GM19395 (cell line): ENCODE data around the gene RCC1.
A peak's percentile ranks its signal among the peaks of the same experiment; 100 is the strongest.
"Not testable (repeated sequence)": the region's sequence is repeated elsewhere in the genome, so short reads cannot be mapped to it uniquely, and the experiment has no call there.

Experiments
- ATAC-seq: cut with Tn5 transposase; IDR thresholded peaks from one replicate; pipeline ENCODE4 v1.9.1; 2021; ENCODE audit warnings: mild to moderate bottlenecking, moderate library complexity; ENCODE audit not compliant: unreplicated experiment

RCC1 gene, protein sequence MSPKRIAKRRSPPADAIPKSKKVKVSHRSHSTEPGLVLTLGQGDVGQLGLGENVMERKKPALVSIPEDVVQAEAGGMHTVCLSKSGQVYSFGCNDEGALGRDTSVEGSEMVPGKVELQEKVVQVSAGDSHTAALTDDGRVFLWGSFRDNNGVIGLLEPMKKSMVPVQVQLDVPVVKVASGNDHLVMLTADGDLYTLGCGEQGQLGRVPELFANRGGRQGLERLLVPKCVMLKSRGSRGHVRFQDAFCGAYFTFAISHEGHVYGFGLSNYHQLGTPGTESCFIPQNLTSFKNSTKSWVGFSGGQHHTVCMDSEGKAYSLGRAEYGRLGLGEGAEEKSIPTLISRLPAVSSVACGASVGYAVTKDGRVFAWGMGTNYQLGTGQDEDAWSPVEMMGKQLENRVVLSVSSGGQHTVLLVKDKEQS

DNA sequence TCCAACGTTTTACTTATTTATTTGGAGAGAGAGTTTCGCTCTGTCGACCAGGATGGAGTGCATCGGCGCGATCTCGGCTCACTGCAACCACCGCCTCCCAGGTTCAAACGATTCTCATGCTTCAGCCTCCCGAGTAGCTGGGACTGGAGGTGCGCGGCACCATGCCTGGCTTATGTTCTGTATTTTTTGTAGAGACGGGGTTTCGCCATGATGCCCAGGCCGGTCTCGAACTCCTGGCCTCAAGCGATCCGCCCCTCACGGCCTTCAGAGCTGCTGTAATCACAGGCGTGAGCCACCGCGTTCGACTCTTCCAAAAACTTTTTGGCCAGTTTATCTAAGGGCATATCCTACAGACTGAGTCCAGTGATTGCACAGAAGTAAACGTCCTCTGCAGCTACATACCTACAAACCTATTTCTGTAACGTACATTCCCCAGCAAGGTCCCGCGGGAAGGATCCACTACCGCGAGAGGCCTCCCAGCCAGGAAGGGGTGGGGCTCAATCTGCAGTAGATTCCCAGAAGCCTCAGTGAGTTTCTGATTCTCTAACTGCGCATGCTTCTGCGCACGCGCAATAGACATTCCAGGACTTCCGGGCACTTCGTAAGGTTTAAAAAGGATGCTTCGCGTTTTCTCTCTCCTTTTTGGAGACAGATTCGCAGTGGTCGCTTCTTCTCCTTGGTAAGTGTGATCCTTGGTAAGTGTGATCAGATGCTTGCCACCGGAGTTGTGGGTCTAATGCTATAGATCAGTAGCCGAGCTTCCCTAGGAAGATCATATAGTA, at the start of gene RCC1:
RCC1 (plus strand) TSS at position 638 of the 782 bp plus-strand sequence. CDS start 23,824 bp downstream, outside the sequence.
- peak; percentile 70 for ATAC-seq

DNA sequence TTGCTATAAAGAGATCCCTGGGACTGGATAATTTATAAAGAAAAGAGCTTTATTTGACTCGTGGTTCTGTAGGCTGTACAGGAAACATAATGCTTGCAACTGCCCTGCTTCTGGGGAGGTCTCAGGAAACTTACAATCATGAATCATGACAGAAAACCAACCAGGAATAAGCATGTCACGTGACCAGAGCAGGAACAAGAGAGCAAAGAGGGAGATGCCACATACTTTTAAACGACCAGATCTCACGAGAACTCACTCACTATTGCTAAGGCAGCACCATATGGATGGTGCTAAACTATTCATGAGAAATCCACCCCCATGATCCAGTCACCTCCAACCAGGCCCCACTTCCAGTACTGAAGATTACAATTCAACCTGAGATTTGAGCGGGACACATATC, 49.8 kb upstream of the RCC1 start:
- no peak for ATAC-seq

- no peak for ATAC-seq
Observed at GRCh38 chr1:28457678-28458077, 48.2 kb upstream of the RCC1 start.

DNA sequence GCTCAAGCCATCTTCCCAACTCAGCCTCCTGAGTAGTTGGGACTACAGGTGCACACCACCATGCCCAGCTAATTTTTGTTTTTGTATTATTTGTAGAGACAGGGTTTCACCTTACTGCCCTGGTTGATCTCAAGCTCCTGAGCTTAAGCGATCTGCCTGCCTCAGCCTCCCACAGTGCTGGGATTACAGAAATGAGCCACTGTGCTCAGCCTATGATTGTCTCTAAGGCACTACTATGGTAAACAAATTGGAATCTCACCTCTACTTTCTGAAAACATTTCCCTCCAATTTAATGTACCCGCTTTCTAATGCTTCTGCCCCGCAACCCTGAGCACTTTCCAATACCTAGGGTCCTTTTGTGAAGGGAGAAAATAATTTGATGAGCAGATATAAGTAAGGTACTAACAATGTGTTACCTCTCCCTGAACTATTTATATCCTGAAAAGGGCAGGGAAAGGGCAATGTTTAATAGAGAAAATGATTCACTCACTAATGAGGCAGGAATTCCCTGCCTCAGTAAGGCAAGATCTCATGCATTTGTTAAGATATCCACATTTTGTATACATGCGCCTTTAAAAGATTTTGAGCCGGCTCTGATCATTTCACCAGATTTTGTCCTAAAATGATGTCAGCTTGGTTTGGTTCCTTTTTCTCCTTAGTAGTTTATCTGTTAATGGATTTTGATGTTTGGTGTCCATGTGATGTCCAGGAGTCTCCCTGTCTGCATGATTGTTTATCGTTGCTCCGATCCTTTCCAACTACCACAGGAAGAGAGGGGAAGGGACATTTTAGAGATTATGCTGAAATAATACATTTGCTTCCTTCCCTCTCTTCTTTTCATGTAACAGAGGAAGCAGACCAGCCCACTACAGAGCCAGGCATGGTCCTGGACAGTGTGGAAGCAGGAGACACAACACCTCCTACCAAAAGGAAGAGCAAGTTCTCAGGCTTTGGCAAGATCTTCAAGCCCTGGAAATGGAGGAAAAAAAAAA, 47.3 kb upstream of the RCC1 start:
- no peak for ATAC-seq

DNA sequence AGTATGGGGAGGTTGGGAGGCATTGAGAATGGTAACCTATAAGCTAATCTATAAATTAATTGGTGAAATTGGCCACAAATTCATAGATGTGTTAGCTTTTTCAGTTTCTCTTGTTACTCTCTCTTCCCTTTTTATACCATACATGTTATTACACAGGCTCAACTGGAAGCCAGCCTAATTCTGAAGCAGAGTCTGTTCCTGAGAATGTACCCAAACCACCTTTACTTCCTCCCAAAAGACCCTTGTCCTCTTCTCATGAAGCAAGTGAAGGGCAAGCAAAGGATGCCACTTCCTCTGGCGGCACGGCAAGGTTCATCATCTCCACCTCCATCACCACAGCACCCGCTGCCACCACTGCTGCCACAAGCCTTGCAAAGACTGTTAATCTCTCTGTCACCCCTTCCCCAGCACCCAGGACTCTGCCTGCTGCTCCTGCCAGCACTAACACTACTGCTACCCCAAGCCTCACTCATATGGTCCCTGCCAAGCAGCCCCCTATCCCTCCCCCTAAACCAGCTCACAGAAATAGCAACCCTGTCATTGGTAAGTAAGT, 39.5 kb upstream of the RCC1 start:
- ATAC-seq: no peak

GRCh38 chr1:28470146-28470545, 35.7 kb upstream of the RCC1 start:
- no peak for ATAC-seq

DNA sequence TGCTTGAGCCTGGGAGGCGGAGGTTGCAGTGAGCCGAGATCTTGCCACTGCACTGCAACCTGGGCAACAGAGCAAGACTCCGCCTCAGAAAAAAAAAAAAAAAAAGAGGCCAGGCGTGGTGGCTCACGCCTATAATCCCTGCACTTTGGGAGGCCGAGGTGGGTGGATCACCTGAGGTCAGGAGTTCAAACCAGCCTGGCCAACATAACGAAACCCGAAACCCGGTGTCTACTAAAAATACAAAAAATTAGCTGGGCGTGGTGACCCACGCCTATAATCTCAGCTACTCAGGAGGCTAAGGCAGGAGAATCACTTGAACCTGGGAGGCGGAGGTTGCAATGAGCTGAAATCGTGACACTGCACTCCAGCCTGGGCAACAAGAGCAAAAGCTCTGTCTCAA, 26.3 kb upstream of the RCC1 start:
- ATAC-seq: not testable (repeated sequence)

DNA sequence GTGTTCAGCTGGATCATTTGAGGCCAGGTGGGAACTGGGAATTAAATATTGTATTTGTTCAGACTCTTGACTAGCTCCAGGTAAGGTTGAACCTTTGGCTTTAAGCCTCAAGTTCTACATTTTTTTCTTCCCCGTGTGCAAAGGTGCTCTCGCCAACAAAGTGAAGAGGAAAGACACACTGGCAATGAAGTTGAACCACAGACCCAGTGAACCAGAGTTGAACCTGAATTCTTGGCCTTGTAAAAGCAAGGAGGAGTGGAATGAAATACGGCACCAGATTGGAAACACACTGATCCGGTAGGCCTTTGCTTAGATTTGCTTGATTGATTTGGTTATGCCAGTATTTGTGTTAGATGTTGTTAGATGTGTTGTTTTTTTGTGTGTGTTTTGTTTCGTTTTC, 25.5 kb upstream of the RCC1 start:
- ATAC-seq: no peak

DNA sequence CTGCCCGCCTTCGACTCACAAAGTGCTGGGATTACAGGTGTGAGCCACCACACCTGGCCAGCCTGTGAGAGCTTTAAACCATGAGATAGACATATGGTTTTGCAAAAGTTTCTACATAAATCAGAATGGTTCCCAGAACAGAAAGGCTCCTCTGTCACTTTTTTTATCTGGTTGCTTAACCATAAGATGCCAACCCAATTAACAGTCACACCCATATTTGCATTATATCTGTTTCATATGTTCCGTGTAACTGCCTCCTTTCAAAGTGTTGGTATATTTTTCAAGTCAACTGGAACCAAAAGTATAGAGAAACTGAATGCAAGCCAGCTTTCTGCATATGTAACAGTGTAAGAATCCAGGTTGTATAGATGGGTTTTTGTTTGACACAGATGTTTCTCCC, 23.7 kb upstream of the RCC1 start:
- no peak for ATAC-seq

DNA sequence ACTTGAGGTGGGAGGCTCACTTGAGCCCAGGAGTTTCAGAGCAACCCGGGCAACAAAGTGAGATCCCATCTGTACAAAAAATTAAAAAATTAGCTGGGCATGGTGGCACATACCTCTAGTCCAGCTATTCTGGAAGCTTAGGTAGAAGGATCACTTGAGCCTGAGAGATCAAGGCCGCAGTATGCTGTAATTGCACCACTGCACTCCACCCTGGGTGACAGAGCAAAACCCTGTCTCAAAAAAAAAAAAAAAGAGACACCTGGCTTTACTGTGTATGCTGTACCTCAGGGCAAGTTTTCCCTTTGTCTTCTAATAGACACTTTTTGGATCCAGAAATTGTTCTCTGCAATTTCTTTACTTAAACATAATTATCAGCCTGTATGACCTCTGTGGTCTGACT, 23.1 kb upstream of the RCC1 start:
- no peak for ATAC-seq

- no peak for ATAC-seq
Observed at GRCh38 chr1:28494737-28495136, 11.1 kb upstream of the RCC1 start.

DNA sequence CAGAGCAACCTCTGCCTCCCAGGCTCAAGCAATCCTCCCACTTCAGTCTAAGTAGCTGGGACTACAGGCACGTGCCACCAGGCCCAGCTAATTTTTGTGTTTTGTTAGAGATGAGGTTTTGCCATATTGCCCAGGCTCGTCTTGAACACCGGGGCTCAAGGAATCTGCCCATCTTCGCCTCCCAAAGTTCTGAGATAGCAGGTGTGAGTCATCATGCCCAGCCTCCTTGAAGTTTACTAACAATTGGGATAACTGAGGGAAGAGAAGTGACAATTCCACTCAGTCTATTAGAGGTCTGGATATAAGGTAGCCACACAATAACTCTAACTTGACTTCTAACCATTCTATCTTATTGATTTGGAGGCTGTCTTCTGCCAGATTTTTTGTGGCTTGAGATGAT, 6.3 kb upstream of the RCC1 start:
- no peak for ATAC-seq

DNA sequence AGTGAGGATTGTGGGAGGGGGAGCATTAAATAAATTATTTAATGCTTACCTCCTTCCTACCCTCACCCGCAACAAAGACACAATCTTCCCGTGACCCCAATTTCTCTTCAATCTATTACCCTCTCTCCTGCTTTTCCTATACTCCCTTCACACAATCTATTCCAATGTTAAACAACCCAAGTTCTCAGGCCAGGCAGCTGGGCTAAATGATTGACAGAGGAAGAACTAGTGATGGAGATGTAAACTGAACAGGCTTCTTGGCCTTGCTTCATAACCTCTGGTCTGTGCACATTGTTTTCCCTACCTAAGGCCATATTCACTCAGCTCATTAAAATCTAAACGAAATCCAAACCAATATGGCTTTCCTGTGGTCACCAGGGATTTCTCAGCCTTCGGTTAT, 3.9 kb upstream of the RCC1 start:
- no peak for ATAC-seq

GRCh38 chr1:28503117-28503516, 2.7 kb upstream of the RCC1 start:
- no peak for ATAC-seq

DNA sequence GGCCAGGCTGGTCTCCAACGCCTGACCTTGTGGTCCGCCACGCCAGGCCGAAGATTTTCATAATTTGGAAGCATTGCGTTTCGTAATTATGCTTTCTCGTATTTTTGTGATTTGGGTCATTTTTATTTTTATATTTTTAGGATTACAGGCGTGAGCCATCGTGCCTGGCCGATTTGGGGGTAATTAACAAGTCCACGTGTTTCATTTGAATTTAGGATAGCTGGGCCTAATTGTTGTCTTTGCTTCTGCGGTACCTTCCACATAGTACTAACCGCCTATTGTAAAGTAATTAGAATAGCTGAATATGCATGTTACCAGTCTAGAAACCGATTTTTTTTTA, 1.0 kb downstream of the RCC1 start:
- ATAC-seq: no peak

- ATAC-seq: no peak
Observed at GRCh38 chr1:28507247-28507645, 1.4 kb downstream of the RCC1 start.

GRCh38 chr1:28507646-28508434, 2.0 kb downstream of the RCC1 start:
- no peak for ATAC-seq

GRCh38 chr1:28508435-28508754, 2.6 kb downstream of the RCC1 start:
- ATAC-seq: no peak

GRCh38 chr1:28509705-28510272, 3.9 kb downstream of the RCC1 start:
- ATAC-seq: no peak
